ENCODE results near the gene KCMF1. TPM values are rescaled to one million over a fixed set of nuclear protein-coding genes. Genes with fewer than 3 reads are reported as not detected.
A peak's percentile ranks its signal among the peaks of the same experiment; 100 is the strongest.

The KCMF1 gene
- total and polyA plus RNA-seq, 2 experiments from 2014 or later = 50.8 to 63.0 TPM

- no peak for DNase-seq (ENCODE audit: low spot score)
- Histone ChIP-seq H3K79me2 (peaks cover 89% of the 10 kb centered on the region), H4K20me1 (ENCODE audit: insufficient read depth, poor library complexity, severe bottlenecking) (peaks cover 78% of the 10 kb centered on the region), H3K27me3 (no peaks in the 10 kb centered on the region), H3K9me2 (replicated peaks; ENCODE audit: insufficient read depth) (no peaks in the 10 kb centered on the region), H3K4me3 (no peak overlapping the region), H3K4me1 (ENCODE audit: insufficient read depth) (peaks cover 26% of the 10 kb centered on the region), H3K4me2 (peak overlapping the region; percentile 8), H3K9me3 (ENCODE audit: low read depth) (no peaks in the 10 kb centered on the region), H2AFZ (no peak overlapping the region), H3K36me3 (replicated peaks; ENCODE audit: insufficient read depth, low read depth) (no peaks in the 10 kb centered on the region), H3K27ac (peak overlapping the region; percentile 44)
- TF ChIP-seq EZH2phosphoT487 (IDR thresholded peaks at IDR 0.05; ENCODE audit: low read depth, severe bottlenecking, unreplicated experiment) (no peak), CTCF (IDR thresholded peaks at IDR 0.05; ENCODE audit: poor library complexity) (peak; percentile 21)
- WGBS (ENCODE audit: low lambda C conversion rate, missing lambda C conversion rate) = 66% methylated on average over 7 of the region's 7 CpGs
Observed at GRCh38 chr2:85015653-85016360, 44.8 kb downstream of the KCMF1 start.

GRCh38 chr2:85016446-85016845 lies 45.5 kb downstream of the KCMF1 start:
- Histone ChIP-seq H3K4me3 (no peak overlapping the region), H2AFZ (no peak overlapping the region), H3K4me1 (ENCODE audit: insufficient read depth) (peaks cover 26% of the 10 kb centered on the region), H3K27me3 (no peaks in the 10 kb centered on the region), H3K9me2 (replicated peaks; ENCODE audit: insufficient read depth) (no peaks in the 10 kb centered on the region), H3K9me3 (ENCODE audit: low read depth) (no peaks in the 10 kb centered on the region), H3K79me2 (peaks cover 89% of the 10 kb centered on the region), H3K4me2 (peak overlapping the region; percentile 8), H4K20me1 (ENCODE audit: insufficient read depth, poor library complexity, severe bottlenecking) (peaks cover 77% of the 10 kb centered on the region), H3K36me3 (replicated peaks; ENCODE audit: insufficient read depth, low read depth) (no peaks in the 10 kb centered on the region), H3K27ac (peak overlapping the region; percentile 44)
- no peak for DNase-seq (ENCODE audit: low spot score)
- WGBS (ENCODE audit: low lambda C conversion rate, missing lambda C conversion rate) = 93% methylated on average over 3 of the region's 3 CpGs
- no peak for TF ChIP-seq EZH2phosphoT487 (IDR thresholded peaks at IDR 0.05; ENCODE audit: low read depth, severe bottlenecking, unreplicated experiment)
- no peak for TF ChIP-seq CTCF (IDR thresholded peaks at IDR 0.05; ENCODE audit: poor library complexity)
- no peak for TF ChIP-seq EZH2 (IDR thresholded peaks at IDR 0.05; ENCODE audit: borderline replicate concordance)

GRCh38 chr2:85017411-85018048 lies 46.6 kb downstream of the KCMF1 start:
- Histone ChIP-seq H3K36me3 (replicated peaks; ENCODE audit: insufficient read depth, low read depth) (no peaks in the 10 kb centered on the region), H3K4me3 (no peak overlapping the region), H4K20me1 (ENCODE audit: insufficient read depth, poor library complexity, severe bottlenecking) (peaks cover 79% of the 10 kb centered on the region), H3K27me3 (no peaks in the 10 kb centered on the region), H3K79me2 (peaks cover 89% of the 10 kb centered on the region), H3K4me2 (no peak overlapping the region), H3K4me1 (ENCODE audit: insufficient read depth) (peaks cover 25% of the 10 kb centered on the region), H2AFZ (no peak overlapping the region), H3K9me3 (ENCODE audit: low read depth) (no peaks in the 10 kb centered on the region), H3K9me2 (replicated peaks; ENCODE audit: insufficient read depth) (no peaks in the 10 kb centered on the region), H3K27ac (no peak overlapping the region)
- WGBS (ENCODE audit: low lambda C conversion rate, missing lambda C conversion rate) = 41% methylated on average over 5 of the region's 5 CpGs
- TF ChIP-seq CTCF (IDR thresholded peaks at IDR 0.05; ENCODE audit: poor library complexity) (peak; percentile 56), EZH2phosphoT487 (IDR thresholded peaks at IDR 0.05; ENCODE audit: low read depth, severe bottlenecking, unreplicated experiment) (no peak), EZH2 (IDR thresholded peaks at IDR 0.05; ENCODE audit: borderline replicate concordance) (no peak)
- no peak for DNase-seq (ENCODE audit: low spot score)

Measured in hepatocyte (in vitro differentiated cells).